OCI-M2 (cell line): ENCODE data around the gene CD180.

Experiments used
- DNase-seq: peaks from one replicate; lab custom pipeline; 2025; ENCODE audit not compliant: unreplicated experiment; lab: John Stamatoyannopoulos, UW

The CD180 gene

DNA sequence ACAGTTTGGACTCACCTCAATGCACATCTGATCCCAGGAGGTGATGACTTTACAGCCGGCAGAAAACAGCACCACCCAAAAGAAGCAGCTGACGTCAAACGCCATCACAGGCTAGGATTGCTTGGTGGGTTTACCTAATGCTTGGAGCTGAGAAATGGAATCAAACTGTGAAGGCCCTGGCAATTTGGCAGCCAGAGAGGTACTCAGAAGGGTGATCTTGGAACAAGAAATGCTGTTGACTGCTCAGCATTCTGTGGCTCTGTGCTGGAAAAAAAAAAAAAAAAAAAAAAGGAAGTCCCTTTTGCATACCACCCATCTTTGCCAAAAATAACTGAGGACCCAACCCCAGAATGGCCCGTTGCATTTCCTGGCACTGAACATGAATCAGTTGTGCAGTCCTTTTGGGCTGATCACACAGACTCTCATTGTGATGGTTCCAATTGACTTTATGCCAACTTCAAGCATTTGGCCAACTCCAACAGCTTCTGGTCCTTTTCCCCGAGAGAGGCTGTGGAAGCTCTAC, at the start of gene CD180:
CD180 (minus strand) TSS at position 263 of the 523 bp plus-strand sequence; CDS start at position 105, 158 bp downstream.
- no peak for DNase-seq

DNA sequence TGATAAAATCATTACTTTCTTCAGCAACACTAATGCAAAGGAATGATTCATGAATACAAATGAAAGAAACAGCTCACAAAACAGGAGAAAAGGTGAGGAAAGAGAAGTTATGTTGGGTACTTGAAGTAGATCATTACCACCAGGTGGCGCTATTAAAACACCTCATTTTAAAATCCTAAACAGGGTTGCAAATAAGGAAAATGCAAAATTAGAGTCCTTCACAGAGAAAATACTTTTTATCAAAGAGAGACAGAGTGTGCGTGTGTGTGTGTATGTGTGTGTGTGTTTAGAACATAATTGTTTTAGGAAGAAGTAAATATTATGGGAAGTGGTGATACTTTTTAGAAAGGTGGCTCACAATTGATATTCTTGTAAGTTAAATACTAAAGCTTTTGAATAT, 49.5 kb upstream of the CD180 start:
- no peak for DNase-seq

DNA sequence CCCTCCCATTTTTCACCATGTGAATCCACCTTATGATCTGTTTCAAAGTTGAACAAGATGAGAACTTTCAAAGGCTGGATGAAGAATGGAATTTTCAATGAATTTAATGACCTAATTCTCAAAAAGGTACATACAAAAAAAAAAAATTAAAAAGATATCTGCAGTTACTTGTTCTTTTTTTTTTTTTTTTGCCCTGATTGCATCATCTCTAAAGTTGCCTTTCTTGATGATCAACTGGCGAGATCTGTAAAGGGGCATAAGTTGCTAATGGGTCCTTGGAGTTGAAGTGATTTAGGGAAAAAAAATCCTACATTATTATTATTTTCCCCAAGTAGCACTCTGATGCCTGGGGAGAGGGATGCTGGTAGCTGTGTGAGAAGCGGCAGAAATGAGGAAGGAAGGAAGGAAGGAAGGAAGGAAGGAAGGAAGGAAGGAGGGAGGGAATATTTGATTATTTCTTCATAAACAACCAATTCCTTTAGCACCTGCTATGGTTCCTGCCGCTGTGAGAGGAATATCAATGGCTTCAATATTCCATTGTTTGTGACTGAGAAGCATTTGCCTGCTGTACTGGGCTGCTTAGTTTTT, 48.8 kb upstream of the CD180 start:
- DNase-seq: no peak

DNA sequence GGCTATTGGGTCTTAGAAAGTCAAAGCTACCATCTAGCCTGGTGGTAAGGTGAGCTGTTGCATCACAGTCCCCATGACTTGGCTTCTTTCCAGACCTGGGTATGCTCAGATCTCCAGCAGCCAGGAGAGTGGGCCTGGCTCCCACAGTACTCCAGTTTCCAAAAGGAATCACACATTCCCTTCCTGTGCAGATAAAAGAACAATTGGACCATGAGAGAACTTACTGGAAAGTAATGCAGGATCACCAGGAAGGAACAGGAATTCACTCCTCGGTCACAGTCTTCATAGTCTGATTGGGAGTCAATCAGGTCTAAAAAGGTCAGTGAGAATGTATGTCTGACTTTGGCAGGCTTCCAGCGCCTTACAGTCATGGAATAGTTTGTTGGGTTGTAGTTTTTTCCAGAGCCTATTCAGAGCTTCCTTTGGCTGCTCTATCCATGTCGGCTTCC, 47.8 kb upstream of the CD180 start:
- DNase-seq: no peak

DNA sequence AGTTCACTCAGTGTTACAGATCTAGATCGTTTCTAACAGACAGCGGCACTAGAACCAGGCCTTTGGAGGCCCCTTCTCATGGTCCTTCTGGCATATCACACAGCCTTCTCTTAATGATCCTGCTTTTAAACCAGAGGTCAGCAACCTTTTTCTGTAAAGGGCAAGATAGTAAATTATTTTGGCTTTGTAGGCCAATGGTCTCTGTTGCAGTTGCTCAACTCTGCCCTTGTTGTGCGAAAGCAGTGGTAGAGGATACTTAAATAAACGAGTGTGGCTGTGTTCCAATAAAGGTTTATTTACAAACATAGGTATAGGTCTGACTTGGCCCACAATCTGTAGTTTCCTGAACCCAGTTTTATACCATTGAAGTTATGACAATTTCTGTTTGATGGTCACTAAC, 47.3 kb upstream of the CD180 start:
- no peak for DNase-seq

DNA sequence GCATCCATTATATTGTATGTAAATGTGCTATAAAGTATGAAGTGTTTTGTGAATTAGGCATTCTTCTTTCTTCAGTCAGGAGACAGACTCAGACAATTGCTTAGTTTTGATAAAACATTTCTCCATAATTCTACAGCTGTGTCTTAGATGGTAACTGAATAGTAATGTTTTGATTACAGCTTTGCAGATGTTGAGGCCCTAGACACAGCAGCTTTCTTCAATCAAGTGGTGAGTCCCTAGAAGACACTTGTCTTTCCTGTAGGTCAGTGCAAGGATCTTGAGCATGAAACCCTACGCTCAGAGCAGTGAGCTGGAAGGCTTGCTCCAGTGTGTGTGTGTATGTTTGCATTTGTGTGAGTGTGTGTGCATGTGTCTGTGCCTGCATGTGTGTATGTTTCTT, 46.8 kb upstream of the CD180 start:
- DNase-seq: no peak

DNA sequence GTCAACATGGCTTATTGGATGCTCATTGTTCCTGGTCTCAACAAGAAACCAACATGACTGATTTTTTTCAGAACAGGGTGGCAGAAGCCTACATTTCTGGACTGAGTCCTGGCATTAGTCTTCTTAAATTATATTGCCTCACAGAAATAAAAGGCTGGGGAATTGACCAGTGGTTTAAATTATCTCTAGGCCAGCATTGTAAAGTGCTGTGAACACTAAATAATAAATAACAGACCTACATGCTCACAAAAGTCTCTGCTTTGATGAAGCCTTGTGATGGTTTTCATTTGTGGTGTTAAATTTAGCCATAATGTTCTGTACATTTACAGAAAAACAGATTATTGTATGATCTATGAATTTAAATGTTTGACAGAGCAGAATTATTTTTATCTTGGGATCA, 44.7 kb upstream of the CD180 start:
- no peak for DNase-seq

DNA sequence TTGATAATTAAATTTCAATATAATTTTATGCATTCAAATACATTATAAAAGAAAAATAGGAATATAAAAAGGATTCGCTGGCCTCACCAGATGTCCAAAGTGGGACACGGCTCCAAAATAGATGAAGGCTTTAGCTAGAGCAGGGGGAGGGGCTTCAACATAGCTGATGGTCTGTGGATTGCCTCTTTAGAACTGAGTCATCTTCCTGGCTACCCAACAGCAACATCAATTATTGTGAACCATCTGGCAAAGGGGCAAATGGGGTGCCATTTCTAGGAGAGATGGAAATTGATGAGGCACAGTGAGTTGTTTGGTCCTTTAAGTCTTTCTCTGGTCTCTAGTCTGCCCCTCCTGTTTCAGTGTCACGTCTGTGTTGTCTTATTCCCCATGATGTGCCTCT, 44.2 kb upstream of the CD180 start:
- no peak for DNase-seq

DNA sequence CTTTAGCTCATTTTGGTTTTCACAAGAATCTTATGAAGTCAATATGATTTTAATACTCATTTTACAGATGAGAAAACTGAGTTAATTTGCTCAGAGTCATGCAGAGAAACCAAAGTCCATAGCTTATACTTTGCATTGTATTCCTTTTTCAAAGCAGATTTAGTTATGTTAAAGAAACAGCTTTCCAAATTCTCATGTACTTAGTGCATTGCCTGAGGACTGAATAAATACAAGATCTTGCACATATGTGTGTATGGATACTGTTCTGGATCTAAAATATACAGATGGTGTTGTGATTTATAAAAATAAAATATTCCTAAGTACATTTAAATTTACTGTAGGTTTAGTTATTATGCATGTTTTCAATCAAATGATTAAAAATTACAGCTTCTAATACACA, 43.5 kb upstream of the CD180 start:
- no peak for DNase-seq

DNA sequence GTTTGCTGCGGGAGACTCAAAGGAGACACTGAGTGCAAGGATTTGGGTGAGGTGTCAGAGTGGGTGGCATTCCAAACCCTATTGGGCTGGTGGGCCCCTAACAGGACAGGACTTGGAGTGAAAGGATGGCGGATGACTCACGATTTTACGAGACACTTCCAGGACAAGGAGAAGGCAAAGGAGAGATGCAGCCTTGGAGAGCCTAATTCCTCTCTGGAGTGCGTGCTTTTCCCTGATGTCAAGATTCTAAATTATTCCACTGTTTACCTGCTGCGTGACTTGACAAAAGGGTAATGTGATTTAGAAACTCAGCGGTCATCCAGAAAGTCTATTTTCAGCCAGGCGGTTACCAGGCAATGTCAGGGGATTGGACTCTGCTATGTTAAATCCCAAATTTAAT, 41.6 kb upstream of the CD180 start:
- no peak for DNase-seq

DNA sequence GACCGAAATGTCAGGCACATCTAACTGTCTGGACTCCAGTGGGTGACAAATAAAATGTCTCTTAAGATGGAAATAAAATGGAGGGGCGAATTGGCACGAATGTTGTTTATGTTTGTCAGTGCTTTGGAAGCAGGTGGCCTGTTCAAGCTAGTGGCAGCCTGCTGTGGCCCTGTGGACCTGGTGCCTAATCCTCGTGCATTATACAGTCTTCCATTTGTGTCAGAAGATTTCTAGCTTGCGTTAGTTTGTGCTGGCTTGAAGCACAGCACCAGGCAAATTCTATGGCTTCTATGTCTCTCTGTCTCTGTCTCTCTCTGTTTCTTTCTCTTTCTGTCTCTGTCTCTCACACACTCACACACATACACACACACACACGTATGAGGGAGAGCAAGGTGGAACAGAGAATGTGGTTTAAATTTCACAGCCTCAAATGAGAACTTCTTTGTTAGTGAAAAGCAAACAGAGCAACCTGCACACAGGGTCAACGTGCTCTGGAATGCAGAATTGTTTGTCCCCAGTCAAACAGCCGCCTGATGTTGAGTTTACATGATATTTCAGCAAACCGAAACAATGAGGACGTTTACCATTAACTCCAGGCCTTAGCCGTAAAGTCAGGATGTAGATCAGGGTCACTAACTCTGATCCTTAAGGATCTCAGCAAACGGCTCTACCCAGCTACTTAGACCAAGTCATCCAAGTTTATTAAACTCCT, 39.0 kb upstream of the CD180 start:
- no peak for DNase-seq

DNA sequence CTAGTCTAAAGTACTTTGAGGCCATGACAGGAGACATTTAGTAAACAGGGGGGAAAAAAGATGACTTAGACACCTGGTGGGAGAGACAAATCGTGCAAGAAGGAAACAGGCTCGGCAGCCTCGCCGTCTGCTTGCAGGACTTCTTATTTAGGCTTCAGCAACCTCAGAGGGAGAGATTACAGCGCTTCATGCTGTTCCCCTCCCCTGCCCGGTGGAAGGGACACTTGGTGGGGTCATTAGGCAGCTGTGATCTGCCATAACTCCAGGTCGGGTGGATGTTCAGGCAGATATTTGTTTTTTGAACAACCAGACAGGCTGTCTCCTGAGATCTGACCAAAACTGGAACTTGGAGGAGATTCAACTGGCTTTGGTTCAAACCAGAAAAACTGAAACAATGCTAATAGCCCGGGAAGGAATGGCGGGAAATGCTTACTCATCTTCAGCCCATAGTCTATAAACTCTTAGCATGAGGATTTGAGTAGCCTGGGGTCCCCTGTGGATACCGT, 38.1 kb upstream of the CD180 start:
- DNase-seq: no peak

DNA sequence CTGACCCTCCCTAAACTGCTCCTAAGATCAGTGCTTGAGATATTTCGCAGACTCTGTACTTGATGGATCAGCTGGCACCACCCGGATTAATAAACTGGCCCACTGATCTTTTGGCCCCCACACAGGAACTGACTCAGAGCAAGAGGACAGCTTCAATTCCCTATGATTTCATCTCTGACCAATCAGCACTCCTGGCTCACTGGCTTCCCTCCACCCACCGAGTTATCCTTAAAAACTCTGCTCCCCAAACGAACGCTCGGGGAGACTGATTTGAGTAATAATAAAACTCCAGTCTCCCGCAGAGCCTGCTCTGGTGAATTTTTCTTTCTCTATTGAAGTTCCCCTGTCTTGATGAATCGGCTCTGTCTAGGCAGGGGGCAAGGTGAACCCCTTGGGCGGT, 36.5 kb upstream of the CD180 start:
- DNase-seq: no peak

DNA sequence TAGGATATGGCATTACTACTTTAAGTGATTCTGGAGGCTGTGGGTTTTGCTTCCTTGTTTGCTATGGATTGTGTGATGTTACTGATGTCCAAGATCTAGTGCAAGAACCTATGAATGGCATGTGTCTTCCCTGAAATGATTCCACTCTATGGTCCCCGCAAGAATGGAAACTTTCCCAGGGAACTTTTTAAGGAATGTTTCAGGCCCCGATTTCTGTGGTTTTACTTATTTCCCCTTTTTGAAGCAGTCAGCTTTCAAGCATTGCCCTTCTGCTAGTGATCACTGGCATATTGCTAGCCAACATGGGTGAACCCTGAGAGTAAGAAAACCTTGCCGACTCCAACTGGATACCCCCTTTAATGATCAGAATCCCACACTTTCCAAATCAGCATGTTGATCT, 26.6 kb upstream of the CD180 start:
- no peak for DNase-seq

DNA sequence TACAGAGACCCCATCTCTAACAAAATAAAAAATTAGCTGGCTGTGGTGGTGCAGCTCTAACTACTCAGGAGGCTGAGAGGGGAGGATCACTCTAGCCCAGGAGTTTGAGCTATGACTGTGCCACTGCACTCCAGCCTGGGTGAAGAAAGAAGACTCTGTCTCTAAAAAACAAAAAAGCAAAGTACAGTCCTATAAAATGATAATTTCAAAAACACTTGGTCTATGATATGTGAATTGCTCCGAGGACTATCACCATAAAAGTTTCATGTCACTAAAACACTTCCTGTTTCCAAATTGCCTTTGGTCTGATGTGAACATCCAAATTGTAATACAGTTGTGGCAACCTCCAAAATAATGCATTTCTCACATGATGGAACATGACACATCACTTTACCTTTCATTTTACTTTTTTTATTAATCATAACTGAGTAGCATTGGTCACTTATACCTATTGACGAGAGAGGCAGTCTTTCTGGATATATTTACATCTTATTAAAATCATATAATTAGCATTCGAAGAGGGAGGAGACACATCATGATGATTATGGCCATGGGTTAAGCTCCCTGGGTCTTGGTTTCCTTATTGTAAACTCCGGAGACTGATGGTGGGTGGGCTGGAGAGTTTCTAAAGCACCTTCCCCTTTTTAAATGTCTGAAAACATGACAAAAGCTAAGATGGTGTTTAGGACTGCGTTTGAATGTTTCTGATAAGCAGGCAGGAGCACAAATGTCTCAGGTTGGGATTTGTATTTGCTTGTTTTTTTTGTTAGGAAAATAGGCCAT, 25.8 kb upstream of the CD180 start:
- DNase-seq: no peak

DNA sequence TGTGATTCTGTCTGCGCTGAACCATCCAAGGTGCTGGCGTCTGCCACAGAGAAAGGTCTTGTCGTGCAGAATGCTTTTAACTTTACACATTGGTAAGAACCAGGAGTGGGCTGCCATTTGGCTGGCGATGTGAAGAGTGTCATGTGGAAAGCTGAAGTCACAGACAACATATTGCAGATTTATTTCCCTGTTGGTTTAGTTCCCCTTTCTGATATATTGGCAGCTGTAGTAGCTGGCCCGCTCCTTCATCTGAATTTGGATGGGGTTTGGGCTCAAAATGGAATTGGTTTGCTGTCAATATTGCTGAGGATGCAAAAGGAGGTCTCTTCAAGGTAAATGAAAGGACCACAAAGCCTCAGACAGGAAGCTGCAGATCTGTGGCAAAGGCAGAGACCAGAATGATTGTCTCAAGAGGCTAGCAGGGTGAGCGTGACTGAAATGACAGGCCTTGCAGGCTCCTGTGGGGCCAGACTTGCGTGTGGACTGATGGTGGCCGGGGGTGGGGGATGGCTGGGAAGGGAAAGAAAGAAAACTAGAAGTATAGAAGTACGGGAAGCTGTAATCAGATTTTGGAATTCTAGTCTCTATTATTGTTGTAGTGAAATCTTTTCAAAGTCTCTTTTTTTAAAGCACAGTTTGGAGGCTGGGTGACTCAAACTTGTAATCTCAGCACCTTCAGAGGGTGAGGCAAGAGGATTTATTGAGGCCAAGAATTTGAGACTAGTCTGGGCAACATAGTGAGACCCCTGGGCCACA, 25.1 kb upstream of the CD180 start:
- DNase-seq: no peak

DNA sequence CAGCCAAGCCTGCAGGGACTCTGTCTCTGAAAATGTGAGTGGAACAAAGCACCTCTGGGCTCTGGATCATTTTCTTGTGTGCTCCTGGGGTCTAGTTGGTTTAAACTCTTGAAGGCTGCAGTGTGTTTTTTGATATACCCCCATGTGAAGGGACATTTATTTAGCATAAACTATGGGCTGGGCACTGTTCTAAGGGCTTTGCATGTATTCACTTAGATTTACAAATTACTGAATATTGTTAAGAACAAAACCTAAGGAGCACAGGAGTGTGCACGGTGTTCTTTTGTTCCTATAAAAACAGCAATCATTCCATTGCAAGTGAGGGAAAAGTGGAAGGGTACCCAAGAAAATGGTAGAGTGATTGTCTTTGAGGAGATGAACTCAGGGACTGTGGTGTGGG, 20.0 kb upstream of the CD180 start:
- no peak for DNase-seq

DNA sequence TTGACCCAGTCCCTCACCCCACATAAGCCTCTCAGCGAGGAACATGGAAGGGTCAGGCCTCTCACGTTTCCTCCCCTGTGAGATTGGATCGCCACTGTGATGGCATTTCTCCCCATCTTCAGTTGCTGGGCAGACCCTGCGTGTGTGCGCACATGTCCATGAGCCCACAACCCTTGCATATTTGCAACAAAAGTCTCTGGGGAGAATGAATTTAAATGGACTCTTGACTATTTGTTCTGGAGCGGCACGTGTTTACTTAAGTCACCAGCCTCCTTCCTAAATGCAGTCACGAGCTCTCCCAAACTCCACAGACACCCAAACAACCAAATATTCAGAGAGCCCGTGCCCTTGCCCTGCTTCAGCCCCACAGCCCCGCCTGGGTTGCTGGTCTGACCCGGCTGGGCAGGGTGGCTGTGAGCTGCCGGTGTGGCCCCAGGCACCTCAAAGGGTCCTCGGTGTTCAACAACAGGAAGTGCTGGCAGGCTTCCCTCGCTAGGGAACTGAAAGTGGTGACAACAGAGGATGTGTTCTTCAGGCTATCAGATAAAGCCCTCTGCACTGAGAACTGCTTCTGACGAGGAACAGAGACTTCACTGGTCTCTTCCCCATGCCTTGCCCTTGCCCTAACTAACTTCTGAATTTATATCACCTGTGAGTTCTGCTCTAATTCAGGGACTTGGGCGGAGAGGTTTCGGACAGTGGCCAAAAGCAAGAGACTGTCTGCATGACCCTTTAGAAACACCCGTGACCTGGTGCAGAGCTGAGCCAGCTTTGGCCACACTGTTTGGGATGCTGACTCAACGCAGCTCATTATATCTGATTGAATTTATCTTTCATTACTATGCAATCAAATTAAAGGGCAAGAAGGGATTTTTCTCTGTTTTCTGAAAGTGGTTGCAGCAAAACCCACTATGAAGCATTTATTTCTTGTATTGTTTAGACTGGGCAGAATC, 19.2 kb upstream of the CD180 start:
- DNase-seq: no peak

DNA sequence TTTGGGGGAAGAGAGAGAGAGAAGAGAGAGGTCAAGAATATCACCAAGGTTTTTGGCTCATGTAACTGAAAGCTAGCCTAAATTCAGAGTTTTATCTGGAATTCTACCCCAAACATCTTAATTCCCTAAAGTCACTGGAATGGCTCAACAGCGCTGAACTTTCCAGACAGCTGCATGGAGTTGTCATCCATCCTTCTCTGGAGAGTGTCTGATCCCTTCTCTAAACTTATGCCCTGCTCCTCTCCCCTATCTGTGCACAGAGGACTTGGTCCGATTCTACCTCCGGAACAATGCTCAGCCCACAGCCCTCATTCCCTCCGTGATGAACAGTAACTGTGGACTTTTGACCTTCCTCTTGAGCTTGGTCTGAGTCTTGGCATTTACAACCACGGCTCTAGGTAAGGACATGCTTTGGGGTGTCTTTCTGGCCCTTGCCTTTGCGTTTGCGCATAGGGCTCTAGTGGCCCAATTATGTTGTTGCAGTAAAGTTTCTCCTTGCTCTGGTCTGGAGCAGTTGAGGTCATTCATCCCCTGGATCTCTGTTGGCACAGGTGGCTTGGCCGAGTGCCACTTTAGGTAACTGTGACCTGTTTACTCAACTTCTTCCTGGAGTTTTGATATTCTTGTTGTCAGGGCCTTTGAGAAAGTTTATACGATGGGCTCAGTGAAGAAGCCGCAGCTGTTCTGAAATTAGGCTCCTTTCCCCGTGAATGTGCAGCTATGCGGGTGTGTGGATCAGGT, 18.3 kb upstream of the CD180 start:
- DNase-seq: no peak
